Measurements from ENCODE around the gene HIBCH. TPM values are rescaled to one million over a fixed set of nuclear protein-coding genes. Genes with fewer than 3 reads are reported as not detected.

The HIBCH gene
- total and polyA plus RNA-seq, 9 of the 15 experiments (the other 6 are each of a cell fraction or from before 2014, with no cell fraction given), result 17.0 to 65.4 (median 28.3) TPM

DNA sequence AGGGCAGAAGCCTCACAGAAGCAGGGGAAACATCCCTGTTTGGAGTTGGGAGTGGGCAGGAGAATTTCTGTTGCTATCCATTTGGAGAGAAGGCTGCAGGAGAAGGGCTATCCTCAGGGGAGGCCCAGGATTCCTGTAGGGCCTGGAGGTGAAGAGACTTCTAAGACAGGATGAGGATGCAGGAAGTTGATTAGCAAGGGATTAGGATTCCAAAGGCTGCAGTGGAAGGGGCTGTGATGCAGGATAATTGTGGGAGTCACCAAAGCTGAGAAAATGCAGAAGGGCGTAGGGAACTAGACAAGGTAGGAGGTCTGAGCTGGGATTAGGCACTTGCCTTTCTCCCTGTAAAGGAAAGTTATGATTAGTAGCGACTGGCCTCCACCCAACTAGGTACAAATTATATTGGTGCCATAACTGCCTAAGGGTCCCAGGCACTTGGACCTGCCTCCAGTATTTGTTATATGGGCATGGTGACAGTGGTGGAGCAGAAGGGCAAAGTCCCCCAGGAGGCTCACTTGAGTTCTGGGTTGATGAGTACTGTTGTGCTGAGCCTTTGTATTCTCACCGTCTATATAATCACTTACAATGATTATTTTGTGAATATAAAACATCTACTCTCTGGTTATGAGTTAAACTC lies 160.7 kb downstream of the HIBCH start (continued):
- TF ChIP-seq, protein P1, sequence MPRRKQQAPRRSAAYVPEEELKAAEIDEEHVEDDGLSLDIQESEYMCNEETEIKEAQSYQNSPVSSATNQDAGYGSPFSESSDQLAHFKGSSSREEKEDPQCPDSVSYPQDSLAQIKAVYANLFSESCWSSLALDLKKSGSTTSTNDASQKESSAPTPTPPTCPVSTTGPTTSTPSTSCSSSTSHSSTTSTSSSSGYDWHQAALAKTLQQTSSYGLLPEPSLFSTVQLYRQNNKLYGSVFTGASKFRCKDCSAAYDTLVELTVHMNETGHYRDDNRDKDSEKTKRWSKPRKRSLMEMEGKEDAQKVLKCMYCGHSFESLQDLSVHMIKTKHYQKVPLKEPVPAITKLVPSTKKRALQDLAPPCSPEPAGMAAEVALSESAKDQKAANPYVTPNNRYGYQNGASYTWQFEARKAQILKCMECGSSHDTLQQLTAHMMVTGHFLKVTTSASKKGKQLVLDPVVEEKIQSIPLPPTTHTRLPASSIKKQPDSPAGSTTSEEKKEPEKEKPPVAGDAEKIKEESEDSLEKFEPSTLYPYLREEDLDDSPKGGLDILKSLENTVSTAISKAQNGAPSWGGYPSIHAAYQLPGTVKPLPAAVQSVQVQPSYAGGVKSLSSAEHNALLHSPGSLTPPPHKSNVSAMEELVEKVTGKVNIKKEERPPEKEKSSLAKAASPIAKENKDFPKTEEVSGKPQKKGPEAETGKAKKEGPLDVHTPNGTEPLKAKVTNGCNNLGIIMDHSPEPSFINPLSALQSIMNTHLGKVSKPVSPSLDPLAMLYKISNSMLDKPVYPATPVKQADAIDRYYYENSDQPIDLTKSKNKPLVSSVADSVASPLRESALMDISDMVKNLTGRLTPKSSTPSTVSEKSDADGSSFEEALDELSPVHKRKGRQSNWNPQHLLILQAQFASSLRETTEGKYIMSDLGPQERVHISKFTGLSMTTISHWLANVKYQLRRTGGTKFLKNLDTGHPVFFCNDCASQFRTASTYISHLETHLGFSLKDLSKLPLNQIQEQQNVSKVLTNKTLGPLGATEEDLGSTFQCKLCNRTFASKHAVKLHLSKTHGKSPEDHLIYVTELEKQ (CRISPR knock-in tag; IDR thresholded peaks at IDR 0.05), result no peak
- TF ChIP-seq SREBF2 (CRISPR knock-in tag; IDR thresholded peaks at IDR 0.05), result no peak
- no peak for TF ChIP-seq FOXP1 (CRISPR knock-in tag; IDR thresholded peaks at IDR 0.05)
- TF ChIP-seq SIRT6 (IDR thresholded peaks at IDR 0.05; ENCODE audit: low read depth, low read length), result no peak
- TF ChIP-seq WHSC1 (IDR thresholded peaks at IDR 0.05; ENCODE audit: low read length), result no peak
- TF ChIP-seq ZNF436 (CRISPR knock-in tag; IDR thresholded peaks at IDR 0.05), result no peak
- no peak for TF ChIP-seq PRDM10 (IDR thresholded peaks at IDR 0.05; ENCODE audit: partially characterized antibody)
- TF ChIP-seq KDM1A (IDR thresholded peaks at IDR 0.05), result no peak
- no peak for TF ChIP-seq NCOA1 (IDR thresholded peaks at IDR 0.05; ENCODE audit: low read depth)
- TF ChIP-seq XRCC3 (IDR thresholded peaks at IDR 0.05), result no peak
- TF ChIP-seq ZNF398 (CRISPR knock-in tag; IDR thresholded peaks at IDR 0.05), result no peak
- TF ChIP-seq KLF10 (CRISPR knock-in tag; IDR thresholded peaks at IDR 0.05), result no peak

Data from K562 (cell line).